ENCODE measurements around the gene ARHGAP26.

Gene ARHGAP26

GRCh38 chr5:143064676-143065075 is 294.5 kb downstream of the ARHGAP26 start:
- no peaks in the 10 kb centered on the region for H3K36me3 ChIP-seq (ENCODE audit: insufficient read depth, low read length)
- H3K4me1 ChIP-seq (ENCODE audit: control insufficient read depth, insufficient read depth, low read length) = peaks cover 77% of the 10 kb centered on the region
- peak overlapping the region; percentile 41 for H3K4me2 ChIP-seq (ENCODE audit: low read length)
- no peaks in the 10 kb centered on the region for H3K27me3 ChIP-seq (ENCODE audit: control insufficient read depth, insufficient read depth, low read length)
- peak overlapping the region; percentile 61 for H3K9ac ChIP-seq (ENCODE audit: low read depth, low read length)
- H3K4me3 ChIP-seq (ENCODE audit: low read length) = no peak overlapping the region
- no peaks in the 10 kb centered on the region for H3K9me3 ChIP-seq (replicated peaks; ENCODE audit: low read length)

DNA sequence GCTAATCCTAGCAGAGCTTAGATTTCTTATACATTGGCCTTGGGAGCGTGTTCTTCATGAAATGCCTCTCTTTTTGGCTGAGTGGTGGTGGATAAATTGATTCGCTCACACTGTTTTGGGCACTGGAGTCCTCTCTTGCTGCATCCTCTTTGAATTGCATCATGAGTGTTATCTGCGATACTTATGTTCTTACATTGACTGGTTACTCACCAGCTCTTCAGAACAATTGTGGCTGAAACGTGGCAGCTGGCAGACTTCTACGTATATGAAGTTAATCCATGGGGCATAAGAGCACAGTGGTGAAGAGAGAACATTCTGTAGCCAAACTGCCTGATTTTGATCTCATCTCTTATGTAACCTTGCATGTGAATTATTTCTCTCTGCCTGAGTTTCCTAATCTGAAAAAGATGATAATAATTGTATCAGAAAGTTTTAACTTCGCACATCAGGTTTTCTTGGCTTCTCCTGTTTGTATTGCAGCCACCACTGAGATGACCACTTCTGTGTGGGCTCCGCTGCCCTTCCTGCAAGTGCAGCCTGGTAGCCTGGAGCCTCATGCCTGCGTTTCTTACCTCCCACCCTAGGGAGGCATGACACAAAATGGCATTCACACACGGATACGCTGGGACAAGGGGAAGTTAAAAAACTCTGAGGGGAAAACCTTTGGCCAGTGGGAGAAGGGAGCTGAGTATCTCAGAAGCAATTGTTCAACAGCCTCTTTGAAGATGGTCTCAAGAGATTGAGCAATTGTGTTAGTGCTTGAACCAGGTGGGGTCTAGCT is 295.2 kb downstream of the ARHGAP26 start:
- peaks cover 70% of the 10 kb centered on the region for H3K4me1 ChIP-seq (ENCODE audit: control insufficient read depth, insufficient read depth, low read length)
- no peaks in the 10 kb centered on the region for H3K27me3 ChIP-seq (ENCODE audit: control insufficient read depth, insufficient read depth, low read length)
- peak overlapping the region; percentile 50 for H3K4me2 ChIP-seq (ENCODE audit: low read length)
- peak overlapping the region; percentile 61 for H3K9ac ChIP-seq (ENCODE audit: low read depth, low read length)
- H3K36me3 ChIP-seq (ENCODE audit: insufficient read depth, low read length) = no peaks in the 10 kb centered on the region
- H3K4me3 ChIP-seq (ENCODE audit: low read length) = no peak overlapping the region
- no peaks in the 10 kb centered on the region for H3K9me3 ChIP-seq (replicated peaks; ENCODE audit: low read length)

GRCh38 chr5:143065996-143066522 is 295.9 kb downstream of the ARHGAP26 start:
- peak overlapping the region; percentile 50 for H3K4me2 ChIP-seq (ENCODE audit: low read length)
- H3K4me3 ChIP-seq (ENCODE audit: low read length) = no peak overlapping the region
- H3K36me3 ChIP-seq (ENCODE audit: insufficient read depth, low read length) = no peaks in the 10 kb centered on the region
- H3K9ac ChIP-seq (ENCODE audit: low read depth, low read length) = peak overlapping the region; percentile 55
- no peaks in the 10 kb centered on the region for H3K9me3 ChIP-seq (replicated peaks; ENCODE audit: low read length)
- H3K27me3 ChIP-seq (ENCODE audit: control insufficient read depth, insufficient read depth, low read length) = no peaks in the 10 kb centered on the region
- peaks cover 63% of the 10 kb centered on the region for H3K4me1 ChIP-seq (ENCODE audit: control insufficient read depth, insufficient read depth, low read length)

DNA sequence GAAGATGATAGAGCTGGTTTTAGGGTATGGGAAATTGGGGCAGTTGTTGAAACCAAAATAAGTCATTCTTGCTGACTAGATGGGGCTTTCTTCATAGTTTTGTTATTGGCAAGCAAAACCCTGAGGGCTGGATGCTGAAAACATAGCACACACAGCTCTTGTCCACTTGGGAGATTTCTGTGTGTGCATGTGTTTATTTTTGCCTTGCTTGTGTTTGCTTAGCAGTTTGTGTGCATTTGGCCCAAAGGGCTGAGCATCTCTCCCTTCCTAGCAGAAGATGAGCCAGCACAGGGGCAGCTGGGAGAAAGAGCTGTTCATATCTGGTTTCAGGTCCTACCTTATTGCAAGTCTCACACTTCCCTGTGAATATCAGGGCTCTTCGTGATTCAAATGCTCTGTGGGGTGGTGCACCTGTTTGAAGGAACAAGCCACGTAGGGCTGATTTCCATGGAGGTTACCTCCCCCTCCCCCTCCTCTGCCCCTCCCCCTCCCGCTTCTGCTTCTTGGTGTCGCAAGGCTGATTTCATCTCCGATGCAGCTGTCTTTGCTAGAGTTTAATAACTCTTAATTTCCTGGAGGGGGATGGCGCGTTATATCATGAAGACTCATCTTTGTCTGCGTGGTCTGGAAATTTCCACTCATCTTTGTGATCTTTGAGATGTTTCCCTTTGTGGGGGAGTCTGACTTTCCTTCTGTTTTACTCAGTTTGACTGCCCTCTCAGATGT is 296.5 kb downstream of the ARHGAP26 start:
- no peak overlapping the region for H3K4me3 ChIP-seq (ENCODE audit: low read length)
- no peaks in the 10 kb centered on the region for H3K27me3 ChIP-seq (ENCODE audit: control insufficient read depth, insufficient read depth, low read length)
- H3K4me1 ChIP-seq (ENCODE audit: control insufficient read depth, insufficient read depth, low read length) = peaks cover 58% of the 10 kb centered on the region
- H3K9ac ChIP-seq (ENCODE audit: low read depth, low read length) = peak overlapping the region; percentile 62
- no peaks in the 10 kb centered on the region for H3K36me3 ChIP-seq (ENCODE audit: insufficient read depth, low read length)
- peak overlapping the region; percentile 37 for H3K4me2 ChIP-seq (ENCODE audit: low read length)
- no peaks in the 10 kb centered on the region for H3K9me3 ChIP-seq (replicated peaks; ENCODE audit: low read length)

DNA sequence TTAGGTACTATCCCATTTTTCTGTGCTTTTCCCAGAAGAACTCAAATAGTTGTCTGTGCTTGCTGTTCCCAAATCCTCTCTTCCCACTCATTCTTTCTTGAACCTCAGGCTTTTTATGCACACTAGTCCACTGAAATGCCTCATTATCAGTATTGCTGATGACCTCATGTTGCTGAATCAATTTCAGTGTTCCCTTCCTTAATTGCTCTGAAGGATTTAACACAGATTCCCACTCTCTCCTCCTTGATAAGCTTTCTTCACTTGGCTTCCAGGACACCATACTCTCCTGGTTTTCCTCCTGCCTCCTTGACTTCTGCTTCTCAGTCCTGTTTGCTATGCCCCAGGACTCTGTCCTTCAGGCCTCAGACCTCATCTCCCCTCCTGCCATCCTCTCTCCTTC is 298.5 kb downstream of the ARHGAP26 start:
- Histone ChIP-seq H3K36me3 (ENCODE audit: insufficient read depth, low read length) (no peaks in the 10 kb centered on the region), H3K9ac (ENCODE audit: low read depth, low read length) (no peak overlapping the region), H3K27me3 (ENCODE audit: control insufficient read depth, insufficient read depth, low read length) (no peaks in the 10 kb centered on the region), H3K4me1 (ENCODE audit: control insufficient read depth, insufficient read depth, low read length) (peaks cover 38% of the 10 kb centered on the region), H3K4me3 (ENCODE audit: low read length) (no peak overlapping the region), H3K9me3 (replicated peaks; ENCODE audit: low read length) (no peaks in the 10 kb centered on the region), H3K4me2 (ENCODE audit: low read length) (no peak overlapping the region)

DNA sequence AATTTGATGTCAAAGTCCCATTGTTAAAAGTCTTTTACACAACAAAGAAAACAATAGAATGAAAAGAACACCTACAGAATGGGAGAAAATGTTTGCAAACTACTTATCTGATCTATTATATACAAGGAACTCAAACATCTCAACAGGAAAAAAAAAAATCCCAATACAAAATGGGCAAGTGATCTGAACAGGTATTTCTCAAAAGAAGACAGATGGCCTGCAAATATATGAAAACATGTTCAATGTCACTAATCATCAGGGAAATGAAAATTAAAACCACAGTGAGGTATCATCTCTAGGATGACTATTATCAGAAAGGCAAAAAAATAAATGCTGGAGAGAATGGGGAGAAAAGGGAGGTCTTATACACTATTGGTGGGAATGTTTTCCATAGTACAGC is 301.8 kb downstream of the ARHGAP26 start:
- no peak overlapping the region for H3K4me3 ChIP-seq (ENCODE audit: low read length)
- H3K9ac ChIP-seq (ENCODE audit: low read depth, low read length) = no peak overlapping the region
- no peaks in the 10 kb centered on the region for H3K36me3 ChIP-seq (ENCODE audit: insufficient read depth, low read length)
- H3K4me2 ChIP-seq (ENCODE audit: low read length) = no peak overlapping the region
- H3K9me3 ChIP-seq (replicated peaks; ENCODE audit: low read length) = no peaks in the 10 kb centered on the region
- H3K4me1 ChIP-seq (ENCODE audit: control insufficient read depth, insufficient read depth, low read length) = peaks cover 7% of the 10 kb centered on the region
- H3K27me3 ChIP-seq (ENCODE audit: control insufficient read depth, insufficient read depth, low read length) = no peaks in the 10 kb centered on the region

DNA sequence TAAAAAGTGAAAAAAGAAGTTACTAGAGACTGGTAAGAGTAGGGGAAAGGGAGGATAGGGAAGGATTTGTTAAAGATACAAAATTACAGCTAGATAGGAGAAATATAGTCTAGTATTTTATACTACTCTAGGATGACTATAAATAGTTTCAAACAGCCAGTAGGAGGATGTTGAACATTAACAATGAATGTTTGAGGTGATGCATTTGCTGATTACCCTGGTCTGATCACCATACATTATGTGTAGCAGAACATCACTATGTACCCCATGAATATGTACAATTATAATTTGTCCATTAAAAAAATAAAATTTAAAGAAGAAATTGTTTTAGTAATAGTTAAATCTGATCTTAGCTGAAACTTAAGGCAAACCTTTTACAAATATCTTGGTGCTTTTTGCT is 302.6 kb downstream of the ARHGAP26 start:
- Histone ChIP-seq H3K4me3 (ENCODE audit: low read length) (no peak overlapping the region), H3K4me1 (ENCODE audit: control insufficient read depth, insufficient read depth, low read length) (no peaks in the 10 kb centered on the region), H3K9me3 (replicated peaks; ENCODE audit: low read length) (no peaks in the 10 kb centered on the region), H3K9ac (ENCODE audit: low read depth, low read length) (no peak overlapping the region), H3K36me3 (ENCODE audit: insufficient read depth, low read length) (no peaks in the 10 kb centered on the region), H3K4me2 (ENCODE audit: low read length) (no peak overlapping the region), H3K27me3 (ENCODE audit: control insufficient read depth, insufficient read depth, low read length) (no peaks in the 10 kb centered on the region)

DNA sequence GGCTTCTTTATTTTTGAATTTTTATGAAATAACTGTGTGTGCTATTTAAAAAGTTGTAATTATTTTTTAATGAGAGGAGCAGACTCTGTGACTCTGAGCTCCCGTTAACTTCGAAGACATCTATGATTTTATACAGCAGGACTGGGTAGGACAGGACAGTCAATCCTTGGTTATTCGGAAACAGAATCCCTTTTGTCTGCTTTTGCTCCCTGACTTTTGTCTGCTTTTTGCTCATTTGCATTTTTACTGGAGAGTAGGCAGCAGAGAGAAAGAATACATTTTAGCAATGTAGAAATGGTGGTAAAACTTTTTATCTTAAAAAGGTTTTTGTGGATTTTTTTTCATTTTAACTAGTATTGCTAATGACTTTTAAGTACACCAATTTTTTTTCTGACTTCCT is 303.6 kb downstream of the ARHGAP26 start:
- no peaks in the 10 kb centered on the region for H3K36me3 ChIP-seq (ENCODE audit: insufficient read depth, low read length)
- no peak overlapping the region for H3K9ac ChIP-seq (ENCODE audit: low read depth, low read length)
- H3K9me3 ChIP-seq (replicated peaks; ENCODE audit: low read length) = no peaks in the 10 kb centered on the region
- no peak overlapping the region for H3K4me3 ChIP-seq (ENCODE audit: low read length)
- no peaks in the 10 kb centered on the region for H3K27me3 ChIP-seq (ENCODE audit: control insufficient read depth, insufficient read depth, low read length)
- peaks cover 3% of the 10 kb centered on the region for H3K4me1 ChIP-seq (ENCODE audit: control insufficient read depth, insufficient read depth, low read length)
- H3K4me2 ChIP-seq (ENCODE audit: low read length) = no peak overlapping the region

GRCh38 chr5:143074414-143074996 is 304.3 kb downstream of the ARHGAP26 start:
- H3K36me3 ChIP-seq (ENCODE audit: insufficient read depth, low read length) = no peaks in the 10 kb centered on the region
- peaks cover 3% of the 10 kb centered on the region for H3K4me1 ChIP-seq (ENCODE audit: control insufficient read depth, insufficient read depth, low read length)
- H3K27me3 ChIP-seq (ENCODE audit: control insufficient read depth, insufficient read depth, low read length) = no peaks in the 10 kb centered on the region
- no peak overlapping the region for H3K4me2 ChIP-seq (ENCODE audit: low read length)
- no peak overlapping the region for H3K4me3 ChIP-seq (ENCODE audit: low read length)
- H3K9ac ChIP-seq (ENCODE audit: low read depth, low read length) = no peak overlapping the region
- no peaks in the 10 kb centered on the region for H3K9me3 ChIP-seq (replicated peaks; ENCODE audit: low read length)

GRCh38 chr5:143076377-143076776 is 306.2 kb downstream of the ARHGAP26 start:
- Histone ChIP-seq H3K4me1 (ENCODE audit: control insufficient read depth, insufficient read depth, low read length) (peaks cover 3% of the 10 kb centered on the region), H3K27me3 (ENCODE audit: control insufficient read depth, insufficient read depth, low read length) (no peaks in the 10 kb centered on the region), H3K4me3 (ENCODE audit: low read length) (no peak overlapping the region), H3K9ac (ENCODE audit: low read depth, low read length) (no peak overlapping the region), H3K4me2 (ENCODE audit: low read length) (no peak overlapping the region), H3K36me3 (ENCODE audit: insufficient read depth, low read length) (no peaks in the 10 kb centered on the region), H3K9me3 (replicated peaks; ENCODE audit: low read length) (no peaks in the 10 kb centered on the region)

DNA sequence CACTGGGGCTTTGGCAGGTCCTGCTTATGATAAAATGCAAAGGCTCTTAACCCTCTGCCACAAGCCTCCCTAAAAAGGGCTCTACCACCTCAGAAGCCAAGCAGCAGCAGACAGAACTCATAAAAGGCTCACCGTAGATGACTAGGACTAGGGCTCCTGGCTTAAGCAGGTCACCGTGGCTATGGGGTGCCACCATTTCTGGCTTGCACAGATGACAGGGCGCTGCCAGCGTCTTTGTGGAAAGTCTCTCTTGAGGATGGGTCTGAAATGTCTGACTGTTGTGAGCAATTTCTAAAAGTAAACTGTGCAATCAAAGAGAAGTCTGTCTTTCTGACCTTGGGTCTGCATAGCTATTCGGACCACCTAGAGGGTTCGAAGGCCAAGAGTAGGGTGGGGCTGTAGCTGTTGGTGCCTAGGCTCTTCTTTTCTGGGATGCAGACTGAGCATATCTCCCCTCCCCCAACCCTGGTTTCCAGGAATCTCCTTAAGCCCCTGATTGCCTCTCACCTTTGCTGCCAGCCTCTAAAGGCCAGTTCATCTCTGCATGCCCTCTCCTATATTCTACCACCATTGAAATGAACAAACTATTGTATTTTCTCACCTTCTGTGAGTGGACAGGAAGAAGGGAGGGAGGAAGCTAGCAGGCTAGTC is 307.4 kb downstream of the ARHGAP26 start:
- H3K36me3 ChIP-seq (ENCODE audit: insufficient read depth, low read length) = no peaks in the 10 kb centered on the region
- no peak overlapping the region for H3K9ac ChIP-seq (ENCODE audit: low read depth, low read length)
- no peaks in the 10 kb centered on the region for H3K9me3 ChIP-seq (replicated peaks; ENCODE audit: low read length)
- peaks cover 3% of the 10 kb centered on the region for H3K4me1 ChIP-seq (ENCODE audit: control insufficient read depth, insufficient read depth, low read length)
- H3K27me3 ChIP-seq (ENCODE audit: control insufficient read depth, insufficient read depth, low read length) = no peaks in the 10 kb centered on the region
- no peak overlapping the region for H3K4me3 ChIP-seq (ENCODE audit: low read length)
- H3K4me2 ChIP-seq (ENCODE audit: low read length) = no peak overlapping the region
